Measurements from ENCODE around the gene TXLNA. TPM values are rescaled to one million over a fixed set of nuclear protein-coding genes. Genes with fewer than 3 reads are reported as not detected.

TXLNA gene
- total RNA-seq, 1 donor from 2014 or later: 54.1 TPM

DNA sequence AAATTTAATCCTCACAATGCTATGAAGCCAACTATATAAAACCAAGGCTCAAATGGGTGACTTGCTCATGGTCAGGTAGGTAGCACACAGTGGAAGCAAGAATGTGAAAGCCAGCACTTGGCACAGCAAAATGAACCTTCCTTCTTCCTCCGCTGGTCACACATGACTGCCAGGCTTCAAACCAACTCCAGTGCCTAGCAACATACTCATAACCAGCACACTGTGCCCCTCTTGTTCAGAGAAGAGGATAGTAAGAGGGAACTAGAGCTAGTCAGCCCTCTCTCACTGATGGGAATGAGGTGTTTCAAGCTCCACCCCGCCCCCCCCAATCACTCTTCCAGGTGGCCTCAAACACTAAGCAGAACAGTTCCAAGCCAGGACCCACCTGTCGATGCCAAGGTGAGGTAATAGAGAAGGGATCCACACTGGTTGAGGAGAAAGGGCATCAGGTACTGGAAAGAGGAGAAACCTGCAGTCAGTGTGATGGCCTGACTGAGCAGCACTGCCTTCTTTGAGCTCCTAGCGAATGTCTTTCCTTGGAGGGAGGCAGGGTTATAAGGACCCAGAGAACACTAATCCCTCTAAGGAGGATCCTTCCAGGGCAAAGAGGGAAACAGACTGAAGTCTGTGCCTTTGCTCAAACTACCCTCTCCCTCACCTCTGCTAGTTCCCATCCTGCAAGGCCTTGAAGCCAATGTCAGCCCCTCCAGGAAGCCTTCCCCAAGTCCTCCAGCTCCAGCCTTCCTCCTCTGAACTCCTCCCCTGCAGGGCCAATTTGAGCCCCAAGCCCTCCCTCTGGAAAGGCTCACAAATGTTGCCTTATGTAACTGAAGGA lies 41.5 kb downstream of the TXLNA start:
- ChIA-PET CTCF (interaction anchor here (0.7 to 1.4 kb wide), 5 partner anchors 13 to 181 kb away, joined by 3 to 4 read pairs (median 3); no protein-coding TSS in a partner anchor), POLR2A (interaction anchor here (0.6 to 5.0 kb wide), 11 partner anchors 12 to 631 kb away, joined by 3 to 47 read pairs (median 7); partner anchors contain the start of genes CCDC28B, DCDC2B, HDAC1 and IQCC)
- H3K9me3 Mint-ChIP-seq: no peaks in the 10 kb centered on the region
- H3K36me3 Mint-ChIP-seq (ENCODE audit: low read depth): peaks cover 61% of the 10 kb centered on the region
- TF ChIP-seq, protein P1, sequence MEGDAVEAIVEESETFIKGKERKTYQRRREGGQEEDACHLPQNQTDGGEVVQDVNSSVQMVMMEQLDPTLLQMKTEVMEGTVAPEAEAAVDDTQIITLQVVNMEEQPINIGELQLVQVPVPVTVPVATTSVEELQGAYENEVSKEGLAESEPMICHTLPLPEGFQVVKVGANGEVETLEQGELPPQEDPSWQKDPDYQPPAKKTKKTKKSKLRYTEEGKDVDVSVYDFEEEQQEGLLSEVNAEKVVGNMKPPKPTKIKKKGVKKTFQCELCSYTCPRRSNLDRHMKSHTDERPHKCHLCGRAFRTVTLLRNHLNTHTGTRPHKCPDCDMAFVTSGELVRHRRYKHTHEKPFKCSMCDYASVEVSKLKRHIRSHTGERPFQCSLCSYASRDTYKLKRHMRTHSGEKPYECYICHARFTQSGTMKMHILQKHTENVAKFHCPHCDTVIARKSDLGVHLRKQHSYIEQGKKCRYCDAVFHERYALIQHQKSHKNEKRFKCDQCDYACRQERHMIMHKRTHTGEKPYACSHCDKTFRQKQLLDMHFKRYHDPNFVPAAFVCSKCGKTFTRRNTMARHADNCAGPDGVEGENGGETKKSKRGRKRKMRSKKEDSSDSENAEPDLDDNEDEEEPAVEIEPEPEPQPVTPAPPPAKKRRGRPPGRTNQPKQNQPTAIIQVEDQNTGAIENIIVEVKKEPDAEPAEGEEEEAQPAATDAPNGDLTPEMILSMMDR (IDR thresholded peaks at IDR 0.05): no peak
- peak overlapping the region; percentile 96 for H3K4me3 Mint-ChIP-seq
- H3K4me1 Mint-ChIP-seq: peaks cover 50% of the 10 kb centered on the region
- no peaks in the 10 kb centered on the region for H3K27me3 Mint-ChIP-seq
- ATAC-seq (ENCODE audit: low read depth) (peak; percentile 47), DNase-seq (no peak)
- intact Hi-C loops (cut with micrococcal nuclease): loop anchor here (5.0 kb wide), 1 partner anchor 149 kb away; the partner anchor contains the start of gene TMEM39B
- H3K27ac Mint-ChIP-seq: peak overlapping the region; percentile 95

- POLR2A ChIA-PET: interaction anchor here (0.6 to 5.0 kb wide), 10 partner anchors 12 to 179 kb away, joined by 3 to 47 read pairs (median 12); partner anchors contain the start of genes BSDC1, CCDC28B, DCDC2B and HDAC1
Measured at GRCh38 chr1:32221581-32221979, 42.1 kb downstream of the TXLNA start.

DNA sequence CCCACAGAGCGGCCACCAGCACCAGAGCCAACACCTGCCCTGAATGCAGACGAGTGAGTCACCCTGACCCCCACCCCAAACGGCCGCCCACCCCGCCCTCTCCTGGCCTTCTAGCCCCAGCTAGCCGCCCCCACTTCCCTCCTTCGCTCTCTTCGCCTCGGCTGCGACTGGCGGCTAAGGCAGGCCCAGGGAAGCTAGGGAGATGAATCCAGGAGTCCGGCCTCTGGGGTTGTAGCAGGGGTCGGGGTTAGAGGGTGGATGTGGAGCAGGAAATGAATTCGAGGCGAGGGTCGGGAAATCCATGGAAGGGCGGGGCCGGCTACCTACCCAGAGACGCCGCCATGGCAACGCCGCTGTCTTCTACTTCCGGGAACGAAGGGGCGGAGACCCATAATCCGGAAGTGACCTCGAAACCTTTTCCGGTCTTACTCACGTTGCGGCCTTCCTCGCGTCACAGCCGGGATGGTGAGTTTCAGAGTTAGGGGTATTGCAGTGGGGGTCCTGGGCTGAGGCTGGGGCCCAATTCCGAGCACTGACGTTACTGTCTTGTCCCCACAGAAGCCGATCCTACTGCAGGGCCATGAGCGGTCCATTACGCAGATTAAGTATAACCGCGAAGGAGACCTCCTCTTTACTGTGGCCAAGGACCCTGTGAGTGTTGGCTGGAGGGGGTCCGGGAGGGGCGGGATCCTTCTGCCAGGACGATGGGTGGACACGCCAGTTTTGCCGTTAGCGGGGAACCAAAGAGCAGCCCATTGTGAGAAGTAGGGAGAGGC lies 42.7 kb downstream of the TXLNA start, which contains the start of the genes EIF3I and TMEM234:
TSS of gene EIF3I (plus strand) at position 428 of the 776 bp plus-strand sequence. CDS start at position 463, 35 bp downstream.
TSS of gene TMEM234 (minus strand) at position 374 of the 776 bp plus-strand sequence. CDS start at position 343, 31 bp downstream.
- peak; percentile 85 for ATAC-seq (ENCODE audit: low read depth)
- intact Hi-C loops (cut with micrococcal nuclease): loop anchor here (1.0 to 5.0 kb wide), 9 partner anchors 14 to 173 kb away; partner anchors contain the start of genes BSDC1, CCDC28B, HDAC1 and LCK
- peaks cover 50% of the 10 kb centered on the region for H3K4me1 Mint-ChIP-seq

More at GRCh38 chr1:32221581-32221979, 42.1 kb downstream of the TXLNA start:
- H3K27ac Mint-ChIP-seq: peak overlapping the region; percentile 95
- H3K36me3 Mint-ChIP-seq (ENCODE audit: low read depth): peaks cover 59% of the 10 kb centered on the region
- no peak for ATAC-seq (ENCODE audit: low read depth)
- TF ChIP-seq, protein P1 (IDR thresholded peaks at IDR 0.05): no peak
- CTCF ChIA-PET: interaction anchor here (1.2 to 1.4 kb wide), 2 partner anchors 95 to 181 kb away, joined by 3 to 4 read pairs; no protein-coding TSS in a partner anchor
- H3K27me3 Mint-ChIP-seq: no peaks in the 10 kb centered on the region
- H3K9me3 Mint-ChIP-seq: no peaks in the 10 kb centered on the region
- H3K4me3 Mint-ChIP-seq: peak overlapping the region; percentile 96
- intact Hi-C loops (cut with micrococcal nuclease): loop anchor here (5.0 kb wide), 1 partner anchor 149 kb away; the partner anchor contains the start of gene TMEM39B
- DNase-seq: no peak
- peaks cover 50% of the 10 kb centered on the region for H3K4me1 Mint-ChIP-seq

GRCh38 chr1:32223683-32224082 lies 44.2 kb downstream of the TXLNA start:
- intact Hi-C loops (cut with micrococcal nuclease): loop anchor here (2.0 to 5.0 kb wide), 3 partner anchors 27 to 171 kb away; partner anchors contain the start of genes BSDC1, LCK and TMEM39B
- TF ChIP-seq, protein P1 (IDR thresholded peaks at IDR 0.05): no peak
- ATAC-seq (ENCODE audit: low read depth) (no peak), DNase-seq (no peak)
- POLR2A ChIA-PET: interaction anchor here (0.7 to 5.0 kb wide), 6 partner anchors 17 to 151 kb away, joined by 3 to 47 read pairs (median 8); partner anchors contain the start of genes CCDC28B, HDAC1, LCK and TMEM39B
- H3K4me3 Mint-ChIP-seq: peak overlapping the region; percentile 96
- H3K27ac Mint-ChIP-seq: no peak overlapping the region
- no peaks in the 10 kb centered on the region for H3K27me3 Mint-ChIP-seq
- H3K4me1 Mint-ChIP-seq: peaks cover 50% of the 10 kb centered on the region
- no peaks in the 10 kb centered on the region for H3K9me3 Mint-ChIP-seq
- CTCF ChIA-PET: interaction anchor here (0.8 to 1.7 kb wide), 4 partner anchors 17 to 177 kb away, joined by 3 to 7 read pairs (median 4); no protein-coding TSS in a partner anchor
- peaks cover 62% of the 10 kb centered on the region for H3K36me3 Mint-ChIP-seq (ENCODE audit: low read depth)

More for the DNA sequence above, 42.7 kb downstream of the TXLNA start, which contains the start of the genes EIF3I and TMEM234:
- ChIA-PET POLR2A (interaction anchor here (0.6 to 5.0 kb wide), 14 partner anchors 13 to 278 kb away, joined by 3 to 47 read pairs (median 6); partner anchors contain the start of genes BSDC1, CCDC28B, DCDC2B and HDAC1), CTCF (interaction anchor here (1.7 kb wide), 1 partner anchor 18 kb away, joined by 7 read pairs; no protein-coding TSS in a partner anchor)
- TF ChIP-seq, protein P1 (IDR thresholded peaks at IDR 0.05): no peak
- Mint-ChIP-seq H3K9me3 (no peaks in the 10 kb centered on the region), H3K27me3 (no peaks in the 10 kb centered on the region), H3K4me3 (peak within 1 kb of the TSS; percentile 96), H3K36me3 (ENCODE audit: low read depth) (peaks cover 56% of the 10 kb centered on the region), H3K27ac (peak within 1 kb of the TSS; percentile 95)
- DNase-seq: peak; percentile 80
